GM21529 (cell line): ENCODE data around the gene KIF6.
"Not testable (repeated sequence)": the region's sequence is repeated elsewhere in the genome, so short reads cannot be mapped to it uniquely, and the experiment has no call there.

ENCODE experiments used
- ATAC-seq: cut with Tn5 transposase; IDR thresholded peaks from one replicate; pipeline ENCODE4 v1.9.1; 2021; ENCODE audit not compliant: unreplicated experiment

The KIF6 gene

DNA sequence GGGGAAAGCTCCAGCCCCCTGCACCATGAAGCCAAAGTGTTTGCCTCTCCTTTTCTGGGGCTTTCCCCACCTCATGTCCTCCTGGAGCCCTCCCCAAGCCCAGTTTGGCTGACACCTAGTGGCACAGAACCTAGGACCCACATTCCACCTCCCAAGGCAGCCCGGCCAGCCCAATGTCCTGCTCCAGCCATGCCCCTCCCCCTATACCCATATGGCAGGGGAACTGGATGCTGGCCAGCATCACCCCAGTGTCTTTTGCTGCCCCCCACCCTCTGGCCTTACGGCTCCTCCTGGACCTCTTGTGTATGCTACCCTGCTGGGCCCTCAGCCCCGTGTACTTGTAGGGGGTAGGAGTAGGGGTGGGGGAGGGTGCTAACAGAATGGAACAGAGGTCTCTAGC lies 170.1 kb downstream of the KIF6 start:
- ATAC-seq: no peak

DNA sequence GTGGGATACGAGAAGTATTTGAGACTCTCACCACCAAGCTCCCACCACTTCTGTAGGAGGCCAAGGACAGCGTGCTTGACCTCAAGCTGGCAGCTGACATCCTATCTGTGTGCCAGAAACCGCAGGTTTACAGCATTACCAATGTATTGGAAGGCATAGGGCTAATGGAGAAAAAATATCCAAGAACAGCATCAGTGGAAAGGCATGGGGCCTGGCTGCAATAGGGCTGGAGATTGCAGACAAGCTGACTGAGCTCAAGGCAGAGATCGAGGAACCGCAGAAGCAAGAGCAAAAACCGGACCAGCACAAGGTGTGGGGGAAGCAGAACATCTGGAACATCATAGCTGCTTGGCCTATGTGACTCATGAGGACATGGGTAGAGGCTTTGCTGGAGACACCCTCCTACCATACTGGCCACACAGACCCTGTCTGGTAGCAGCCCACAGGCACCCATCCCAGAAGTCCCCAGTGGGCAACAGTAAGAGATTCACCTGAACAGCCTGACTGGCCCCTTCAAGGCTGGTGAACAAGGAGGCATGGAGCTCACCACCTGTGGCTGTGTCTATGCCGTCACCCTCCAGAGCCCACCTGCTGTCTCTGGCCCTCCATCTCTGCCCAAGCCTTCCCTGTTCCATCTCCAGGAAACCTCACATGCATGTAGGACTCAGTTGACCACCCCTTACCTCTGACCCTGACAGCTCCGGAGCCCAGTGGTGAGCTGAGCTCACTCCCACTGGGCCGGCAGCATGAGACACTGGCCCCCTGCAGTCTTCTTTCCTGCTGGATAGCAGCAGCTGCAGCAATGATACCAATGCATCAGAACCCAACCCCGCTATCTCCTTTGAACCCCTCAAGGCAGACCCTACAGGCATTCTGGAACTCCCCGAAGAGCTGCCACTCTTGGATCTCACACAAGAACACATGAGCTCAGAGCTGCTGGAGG lies 171.1 kb downstream of the KIF6 start:
- ATAC-seq: no peak

DNA sequence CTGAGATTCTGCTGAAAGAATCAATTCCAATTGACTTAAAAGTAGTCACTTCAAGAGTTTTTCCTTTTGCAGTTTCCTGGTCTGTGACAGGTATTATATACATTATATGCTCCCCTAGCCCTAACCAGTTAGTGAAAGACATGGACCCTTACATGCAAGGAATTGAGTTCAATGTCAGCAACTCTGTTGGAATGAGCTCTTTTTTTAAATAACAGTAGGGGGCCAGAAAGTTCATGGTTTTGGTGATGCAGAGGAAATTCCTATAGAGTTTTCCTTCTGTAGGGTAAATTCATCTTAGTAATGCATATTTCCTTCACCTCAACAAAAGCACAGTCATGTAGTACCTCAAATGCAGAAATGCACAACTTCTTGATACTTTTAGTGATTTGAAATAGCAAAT lies 172.2 kb downstream of the KIF6 start:
- no peak for ATAC-seq

- no peak for ATAC-seq
These were observed 175.0 kb downstream of the KIF6 start for GRCh38 chr6:39550191-39550590.

DNA sequence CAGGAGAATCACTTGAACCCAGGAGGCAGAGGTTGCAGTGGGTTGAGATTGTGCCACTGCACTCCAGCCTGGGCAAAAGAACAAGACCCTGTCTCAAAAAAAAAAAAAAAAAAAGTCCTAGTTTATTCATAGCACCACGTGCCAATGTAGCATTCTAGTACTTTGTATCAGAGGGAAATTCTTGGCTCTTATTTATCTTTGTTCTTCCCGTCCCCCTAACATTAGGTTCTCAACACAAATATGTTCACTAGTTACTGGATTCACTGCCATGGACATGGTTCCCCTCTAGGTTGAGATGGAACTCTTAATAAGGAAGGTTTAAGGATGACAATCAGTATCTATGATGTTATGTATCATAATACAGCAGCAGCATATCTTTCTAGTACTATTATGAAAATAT lies 178.5 kb downstream of the KIF6 start:
- no peak for ATAC-seq

DNA sequence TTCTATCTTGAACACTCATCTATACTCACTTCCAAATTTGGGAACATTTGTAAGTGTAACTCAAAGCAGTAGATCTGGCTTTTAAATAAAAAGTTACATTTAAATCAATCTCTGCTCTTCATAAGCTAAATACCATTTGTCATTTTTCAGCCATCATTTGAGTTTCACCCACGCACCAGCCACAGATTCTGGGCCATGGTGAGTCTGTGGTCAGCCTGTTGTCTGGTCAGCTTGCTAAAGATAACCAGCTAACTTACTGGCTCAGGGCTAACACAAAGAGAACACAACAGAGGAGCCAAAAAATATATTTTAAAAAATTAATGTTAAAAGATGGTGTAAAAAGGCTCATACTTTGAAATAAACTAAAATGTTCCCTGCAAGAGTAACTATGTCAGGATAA lies 181.3 kb downstream of the KIF6 start:
- ATAC-seq: no peak

DNA sequence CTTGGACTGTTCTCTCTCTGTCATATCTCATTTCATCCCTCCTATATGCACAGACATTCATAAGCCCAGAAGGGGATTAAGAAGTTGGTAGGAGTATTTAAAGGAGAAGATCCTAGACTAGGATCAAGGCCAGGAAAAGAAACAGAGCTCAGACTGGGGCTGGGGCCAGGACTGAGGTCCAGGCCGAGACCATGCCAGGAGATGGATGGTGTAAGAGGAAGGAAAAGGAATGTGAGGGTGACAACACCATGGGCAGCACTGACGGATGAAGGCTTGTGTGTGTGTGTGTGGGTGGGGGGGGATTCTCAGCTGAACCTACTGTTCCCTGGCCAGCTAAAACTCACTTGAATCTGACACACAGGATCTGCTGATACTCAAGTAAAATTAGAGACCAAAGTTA lies 182.1 kb downstream of the KIF6 start:
- no peak for ATAC-seq

GRCh38 chr6:39540454-39540853 lies 184.8 kb downstream of the KIF6 start:
- ATAC-seq: no peak

GRCh38 chr6:39530201-39530759 lies 194.9 kb downstream of the KIF6 start:
- peak; percentile 98 for ATAC-seq

- no peak for ATAC-seq
These were observed 197.2 kb downstream of the KIF6 start for GRCh38 chr6:39527792-39528564.

GRCh38 chr6:39524007-39524406 lies 201.2 kb downstream of the KIF6 start:
- ATAC-seq: no peak

DNA sequence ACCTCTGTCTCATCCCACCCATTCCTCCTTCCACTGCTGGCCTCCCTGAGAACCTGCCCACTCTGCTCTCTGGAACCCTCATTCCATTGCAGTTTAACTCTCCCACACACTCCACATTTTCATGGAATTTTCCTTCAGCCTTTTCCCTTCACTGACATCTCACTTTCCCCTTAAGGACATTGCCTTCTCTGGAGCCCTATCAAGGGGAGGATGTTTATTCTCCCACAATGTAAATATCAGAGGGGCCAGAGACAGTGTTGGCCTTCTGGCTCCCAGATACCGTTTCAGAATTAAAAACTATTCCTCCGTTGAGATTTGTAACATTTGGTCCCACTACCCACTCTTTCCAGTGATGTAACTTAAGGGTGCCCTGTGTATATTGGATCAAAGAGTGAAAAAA lies 203.2 kb downstream of the KIF6 start:
- no peak for ATAC-seq

DNA sequence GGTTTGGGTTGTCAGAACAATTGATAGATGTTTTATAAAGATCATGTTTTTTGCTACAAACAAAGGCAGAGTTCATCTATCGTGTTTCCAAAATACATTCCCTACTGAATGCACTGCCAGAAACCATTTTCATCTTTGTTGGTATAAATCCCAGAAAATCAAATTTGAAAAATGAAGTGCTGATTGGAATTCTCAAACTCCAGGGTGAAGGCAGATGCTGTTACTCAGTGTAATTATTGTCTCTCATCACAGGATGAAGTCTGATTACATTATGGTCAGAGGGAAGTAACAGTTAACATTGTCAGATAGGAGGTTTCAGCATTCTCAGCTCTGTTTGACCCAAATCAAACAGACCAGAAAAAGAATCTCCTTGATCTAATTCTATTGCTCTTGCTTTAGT lies 204.3 kb downstream of the KIF6 start:
- no peak for ATAC-seq

- no peak for ATAC-seq
These were observed 204.8 kb downstream of the KIF6 start for GRCh38 chr6:39520411-39520810.

DNA sequence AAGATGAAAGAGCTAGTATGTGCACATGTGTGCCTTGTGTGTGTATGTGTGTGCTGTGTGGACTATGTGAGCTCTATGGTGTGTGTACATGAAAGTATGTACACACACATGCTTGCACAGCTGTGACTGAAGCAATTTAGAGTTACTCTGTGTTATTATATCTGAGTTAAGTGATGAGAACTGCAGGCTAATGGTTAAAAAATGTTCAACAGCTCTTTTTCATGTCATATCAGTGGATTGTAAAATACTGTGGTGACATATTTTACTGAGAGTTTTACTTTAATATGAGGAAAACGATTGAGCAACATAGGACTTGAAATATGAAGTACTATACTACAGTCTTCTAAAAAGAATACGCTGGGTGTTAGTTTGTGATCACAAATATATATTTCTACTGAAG lies 207.0 kb downstream of the KIF6 start:
- ATAC-seq: no peak

DNA sequence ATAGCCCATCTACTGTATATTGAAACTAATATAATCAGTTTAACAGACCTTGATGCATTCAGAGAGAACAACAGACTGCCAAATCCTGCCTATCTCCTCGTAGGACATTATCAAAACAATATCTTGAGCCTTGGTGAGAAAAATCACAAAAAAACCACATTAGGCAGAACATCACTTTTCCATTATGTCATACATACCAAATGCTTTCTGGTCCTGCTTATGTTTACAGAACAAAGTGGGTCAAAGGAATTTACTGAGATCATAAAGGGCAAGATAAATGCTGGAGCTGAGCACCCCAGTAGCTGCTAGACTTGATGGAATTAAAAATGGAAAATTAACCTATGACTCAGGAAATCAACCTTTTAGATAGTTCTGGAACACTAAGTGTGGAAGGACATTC lies 207.5 kb downstream of the KIF6 start:
- ATAC-seq: no peak

GRCh38 chr6:39516471-39516870 lies 208.7 kb downstream of the KIF6 start:
- ATAC-seq: no peak

GRCh38 chr6:39515471-39515870 lies 209.7 kb downstream of the KIF6 start:
- no peak for ATAC-seq

DNA sequence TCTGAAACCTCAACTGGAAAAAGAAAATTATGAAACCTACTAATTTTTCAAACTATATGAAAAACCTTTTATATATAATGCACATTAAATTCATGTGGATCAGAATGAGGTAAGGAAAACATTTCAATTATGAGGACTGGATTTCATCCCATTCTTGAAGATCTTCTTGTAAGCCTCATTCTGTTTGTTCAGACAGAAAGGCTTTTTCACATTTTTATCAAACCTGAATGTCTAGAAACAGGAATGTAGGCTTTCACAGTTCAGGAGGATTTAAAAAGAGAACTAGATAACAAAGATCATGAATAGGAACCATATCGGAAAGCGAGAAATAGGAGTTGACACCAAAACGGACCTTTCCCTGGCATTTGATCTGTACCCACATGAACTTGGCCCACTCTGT lies 210.2 kb downstream of the KIF6 start:
- no peak for ATAC-seq

DNA sequence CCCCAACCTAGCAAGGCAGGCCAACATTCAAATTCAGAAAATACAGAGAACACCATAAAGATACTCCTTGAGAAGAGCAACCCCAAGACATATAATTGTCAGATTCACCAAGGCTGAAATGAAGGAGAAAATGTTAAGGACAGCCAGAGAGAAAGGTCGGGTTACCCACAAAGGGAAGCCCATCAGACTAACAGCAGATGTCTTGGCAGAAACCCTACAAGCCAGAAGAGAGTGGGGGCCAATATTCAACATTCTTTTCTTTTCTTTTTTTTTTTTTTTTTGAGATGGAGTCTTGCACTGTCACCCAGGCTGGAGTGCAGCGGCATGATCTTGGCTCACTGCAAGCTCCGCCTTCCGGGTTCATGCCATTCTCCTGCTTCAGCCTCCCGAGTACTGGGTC lies 215.4 kb downstream of the KIF6 start:
- ATAC-seq: not testable (repeated sequence)

- ATAC-seq: no peak
These were observed 216.7 kb downstream of the KIF6 start for GRCh38 chr6:39508515-39508914.
